Stimulated activated CD8-positive, alpha-beta memory T cell treated with anti-CD3 and anti-CD28 coated beads, Interleukin-7, amount 100 ng/mL, for 1 hour (primary cell): ENCODE measurements around the gene SORL1-AS1.

Experiments used
- DNase-seq, 2 donors: peaks; one replicate each; pipeline ENCODE4 v3.0.0-alpha.2; 2020; ENCODE audit warnings: low read depth in 2 of 2

The SORL1-AS1 gene

DNA sequence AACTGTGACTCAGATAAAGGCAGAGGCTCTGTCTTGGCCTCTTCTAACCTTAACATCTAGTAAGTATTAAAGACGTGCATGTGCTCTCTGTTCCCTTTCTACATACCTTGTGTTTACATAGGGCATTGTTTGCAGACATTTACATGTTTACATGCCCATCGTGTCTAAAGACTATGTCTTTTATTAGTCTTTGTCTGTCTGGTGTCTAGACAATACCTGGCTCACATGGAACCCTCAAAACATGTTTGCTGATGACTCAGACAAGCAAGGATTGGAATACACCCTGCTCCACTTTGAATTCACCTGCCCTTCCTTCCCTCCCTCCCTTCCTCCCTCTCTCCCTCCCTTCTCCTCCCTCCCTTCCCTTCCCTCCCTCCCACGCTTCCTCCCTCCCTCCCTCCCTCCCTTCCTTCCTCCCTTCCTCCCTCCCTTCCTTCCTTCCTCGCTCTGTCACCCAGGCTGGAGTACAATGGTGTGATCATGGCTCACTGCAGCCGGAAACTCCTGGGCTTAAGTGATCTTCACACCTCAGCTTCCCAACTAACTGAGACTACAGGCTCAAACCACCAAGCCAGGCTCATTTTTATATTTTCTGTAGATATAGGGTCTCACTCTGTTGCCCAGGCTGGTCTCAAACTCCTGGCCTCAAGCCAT lies 23.7 kb upstream of the SORL1-AS1 start:
- DNase-seq: no peak

DNA sequence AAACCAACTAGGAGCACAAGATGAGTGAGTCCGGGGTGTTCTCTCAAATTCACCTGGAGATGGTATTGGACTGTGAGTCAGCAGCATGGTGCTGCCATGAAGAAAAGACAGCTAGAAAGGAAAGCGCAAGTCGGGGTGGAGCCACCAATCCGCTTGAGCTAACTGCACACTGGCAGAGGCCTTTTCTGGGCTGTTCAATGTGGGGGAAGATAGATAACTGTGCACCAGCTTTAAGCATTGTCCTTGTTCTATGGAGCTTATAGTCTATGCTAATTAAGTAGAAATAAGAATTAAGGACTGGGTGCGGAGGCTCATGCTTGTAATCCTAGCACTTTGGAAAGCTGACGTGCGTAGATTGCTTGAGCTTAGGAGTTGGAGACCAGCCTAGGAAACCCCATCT lies 21.9 kb upstream of the SORL1-AS1 start:
- DNase-seq: no peak

DNA sequence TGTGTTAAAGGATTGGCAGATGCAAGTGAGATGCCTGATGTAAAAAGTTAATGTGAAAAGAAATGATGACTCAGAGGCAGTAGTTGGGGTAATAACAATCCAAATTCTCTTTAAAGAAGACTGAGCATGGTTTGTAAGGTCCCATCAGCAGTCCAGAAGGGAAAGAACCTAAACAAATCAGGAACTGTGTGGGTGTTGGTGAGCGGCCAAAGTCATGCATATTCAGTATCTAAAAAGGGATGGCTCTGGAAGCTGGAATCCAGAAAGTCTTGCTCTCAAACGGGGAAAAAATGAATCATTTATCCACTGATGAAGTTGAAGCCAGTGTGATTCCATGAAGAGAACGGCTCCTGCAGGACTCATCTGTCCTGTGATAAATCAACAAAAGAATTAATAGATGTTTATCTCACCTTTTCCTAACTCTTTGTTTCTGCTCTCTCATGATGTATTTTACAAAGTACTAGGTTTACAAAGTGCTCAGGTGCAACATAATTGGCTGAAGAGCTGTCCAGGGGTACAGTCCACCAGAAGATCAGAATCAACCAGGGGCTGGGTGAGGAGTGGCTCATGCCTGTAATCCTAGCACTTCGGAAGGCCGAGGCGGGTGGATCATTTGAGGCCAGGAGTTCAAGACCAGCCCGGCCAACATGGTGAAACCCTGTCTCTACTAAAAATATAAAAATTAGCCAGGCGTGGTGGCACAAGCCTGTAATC lies 20.5 kb upstream of the SORL1-AS1 start:
- DNase-seq: no peak

DNA sequence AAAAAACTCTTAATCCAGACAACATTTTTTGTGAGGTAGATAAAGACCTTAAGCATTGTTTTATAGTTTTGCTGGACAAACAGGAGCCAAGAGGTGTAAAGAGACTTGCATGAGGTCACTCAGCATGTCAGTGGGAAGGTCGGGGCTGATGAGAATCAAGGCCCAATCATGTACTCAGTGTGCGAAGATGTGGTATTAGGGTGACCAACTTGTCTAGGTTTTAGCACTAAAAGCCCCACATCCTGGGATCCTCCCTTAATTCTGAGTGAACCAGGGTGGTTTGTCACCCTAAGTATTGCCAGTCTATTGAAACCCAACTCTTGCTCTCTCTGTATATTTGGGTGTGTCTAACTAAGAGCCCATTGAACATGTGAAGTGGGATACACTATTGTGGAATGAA lies 19.5 kb upstream of the SORL1-AS1 start:
- DNase-seq: no peak

DNA sequence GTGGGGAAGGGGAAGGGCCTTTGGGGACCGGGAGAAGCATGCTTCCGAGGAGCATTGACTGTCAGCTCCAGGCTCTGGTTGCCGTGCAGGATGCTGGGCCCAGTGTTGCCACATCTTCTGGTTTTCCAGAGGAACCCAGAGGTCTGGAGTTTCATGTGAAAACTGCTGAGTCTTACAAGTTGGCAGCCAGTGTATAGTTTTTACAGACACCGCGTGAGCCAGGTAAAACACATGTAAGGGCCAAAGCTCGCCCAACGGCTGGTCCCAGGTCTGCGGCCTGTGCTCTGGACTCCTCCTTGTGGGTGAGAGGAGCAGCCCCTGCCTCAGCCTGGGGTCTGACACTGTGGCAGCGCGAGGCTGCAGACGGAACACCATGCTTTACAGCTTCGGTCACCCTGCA lies 18.4 kb upstream of the SORL1-AS1 start:
- DNase-seq: no peak

DNA sequence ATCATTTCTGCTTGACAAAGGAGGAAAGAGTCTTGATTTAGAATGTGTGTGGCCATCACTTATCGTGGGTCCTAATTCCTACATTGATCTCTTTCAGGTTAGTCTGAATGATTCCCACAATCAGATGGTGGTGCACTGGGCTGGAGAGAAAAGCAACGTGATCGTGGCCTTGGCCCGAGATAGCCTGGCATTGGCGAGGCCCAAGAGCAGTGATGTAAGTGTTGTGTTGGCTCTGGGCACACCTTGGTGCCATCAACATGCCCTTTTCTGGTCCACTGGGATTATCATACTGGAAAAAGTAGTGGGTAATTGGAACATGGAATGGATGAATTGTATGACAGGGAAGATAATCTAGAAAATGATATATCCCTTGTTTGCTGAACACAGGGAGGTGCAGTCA lies 17.1 kb upstream of the SORL1-AS1 start:
- no peak for DNase-seq

DNA sequence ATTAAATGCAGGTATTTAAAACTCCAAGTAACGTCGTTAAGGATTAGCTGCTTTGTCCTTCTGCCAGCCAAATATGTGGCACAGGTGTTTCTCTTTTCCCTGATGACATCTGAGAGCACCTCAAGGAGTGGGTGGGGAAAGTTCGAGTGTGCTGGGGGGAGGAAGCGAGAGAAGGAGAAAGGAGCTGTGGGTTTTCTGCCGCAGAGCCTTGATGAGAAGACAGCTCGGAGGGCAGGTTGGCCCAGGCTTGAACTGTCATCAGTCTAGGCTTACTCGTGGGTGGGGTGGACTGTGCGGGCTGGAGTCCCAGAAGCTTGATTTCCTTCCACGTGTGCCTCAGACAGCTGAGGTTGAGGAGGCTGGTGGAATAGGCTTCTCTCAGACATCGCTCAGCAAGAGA lies 15.2 kb upstream of the SORL1-AS1 start:
- DNase-seq: peak; percentile 42 to 45

DNA sequence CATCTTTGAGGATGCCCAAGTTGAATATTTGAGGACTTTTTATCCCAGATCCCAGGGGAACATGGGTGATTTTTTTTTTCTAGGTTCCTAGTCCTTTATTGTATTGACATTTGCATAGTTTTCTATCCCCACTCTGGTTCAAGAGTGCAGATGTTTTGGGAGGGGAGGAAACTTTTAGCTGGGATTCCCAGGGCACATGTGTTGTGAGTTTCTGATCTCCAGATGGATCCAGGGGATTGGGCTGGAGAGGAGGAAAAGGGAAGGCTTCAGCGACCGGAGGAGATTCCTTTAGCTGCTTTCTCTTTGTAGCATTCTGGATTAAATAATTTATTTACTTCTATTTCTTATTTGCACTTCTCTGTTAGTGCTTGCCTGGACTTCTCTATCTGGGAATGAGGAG lies 14.7 kb upstream of the SORL1-AS1 start:
- no peak for DNase-seq

DNA sequence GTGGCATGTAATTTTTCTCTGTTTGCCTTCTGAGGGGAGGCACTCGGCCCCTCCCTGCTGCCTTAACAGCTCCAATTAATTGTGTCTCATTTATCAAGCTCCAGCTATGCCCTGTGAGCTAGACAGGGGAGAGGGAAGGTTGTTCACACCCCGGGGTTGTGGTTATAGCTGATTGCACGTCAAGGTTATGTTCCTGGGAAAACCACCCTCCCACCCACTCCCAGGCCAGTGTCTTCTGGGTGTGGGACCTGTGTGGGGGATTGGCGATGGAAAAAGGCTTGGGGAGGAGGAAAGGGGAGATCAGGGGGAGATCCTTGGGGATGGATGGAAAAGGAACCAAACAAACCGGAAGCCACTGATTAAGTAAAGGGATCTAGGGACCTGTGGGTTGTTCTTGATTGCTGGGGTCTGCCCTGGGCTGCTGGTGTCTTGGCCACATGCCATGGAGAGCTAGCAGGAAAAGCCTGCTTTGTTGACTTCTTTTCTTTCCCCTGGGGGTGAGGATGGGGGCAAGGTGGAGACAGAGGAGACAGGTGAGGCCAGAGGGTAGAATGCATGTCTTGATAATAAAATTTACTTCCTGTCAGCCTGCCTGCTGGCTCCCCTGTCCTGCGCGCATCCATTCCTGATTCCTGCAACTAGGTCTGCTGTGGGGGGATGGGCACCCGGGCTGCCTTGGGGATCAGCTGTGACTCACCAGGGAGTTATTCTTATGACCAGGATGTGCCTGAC lies 13.5 kb upstream of the SORL1-AS1 start:
- DNase-seq: no peak

DNA sequence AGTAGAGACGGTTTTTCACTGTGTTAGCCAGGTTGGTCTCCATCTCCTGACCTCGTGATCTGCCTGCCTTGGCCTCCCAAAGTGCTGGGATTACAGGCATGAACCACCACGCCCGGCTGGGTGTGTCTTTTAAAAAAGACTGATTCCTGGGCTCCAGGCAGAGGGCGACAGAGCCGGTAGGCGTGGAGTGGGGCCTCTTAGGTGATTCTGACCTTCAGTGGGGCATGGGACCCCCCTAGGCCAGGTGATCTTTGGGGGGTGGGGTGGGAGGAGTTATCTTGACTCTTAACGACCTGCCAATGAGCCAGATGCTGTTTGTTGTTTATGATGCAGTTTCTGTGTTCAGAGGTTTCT lies 12.9 kb upstream of the SORL1-AS1 start:
- DNase-seq: no peak

DNA sequence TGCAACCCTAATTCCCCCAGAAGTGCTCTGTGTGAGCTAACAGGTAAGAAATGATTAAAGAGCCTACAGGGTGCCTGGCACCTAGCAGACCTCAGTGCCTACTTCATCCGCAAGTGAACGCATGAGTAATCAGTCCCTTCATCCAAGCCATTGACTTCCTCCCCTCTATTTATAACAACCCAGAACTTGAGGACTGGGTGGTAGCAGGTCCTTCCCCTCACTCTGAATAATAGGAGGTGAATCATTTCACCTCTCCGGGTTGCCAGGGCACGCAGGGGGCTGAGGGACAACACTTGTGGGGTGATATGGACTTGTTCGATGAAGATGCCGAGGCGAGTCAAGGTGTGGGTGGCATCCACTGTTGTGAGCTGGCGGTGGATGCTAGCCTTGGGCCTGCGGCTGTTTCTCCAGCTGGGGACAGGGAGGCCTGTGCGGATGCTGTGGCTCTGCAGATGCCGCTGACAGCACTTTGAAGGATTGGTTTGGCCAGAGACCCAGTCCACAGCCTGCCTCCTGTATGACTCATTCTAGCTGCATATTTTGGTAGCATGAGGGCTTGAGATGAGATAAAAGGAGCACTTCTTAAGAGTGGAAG lies 11.7 kb upstream of the SORL1-AS1 start:
- peak; percentile 46 to 49 for DNase-seq

DNA sequence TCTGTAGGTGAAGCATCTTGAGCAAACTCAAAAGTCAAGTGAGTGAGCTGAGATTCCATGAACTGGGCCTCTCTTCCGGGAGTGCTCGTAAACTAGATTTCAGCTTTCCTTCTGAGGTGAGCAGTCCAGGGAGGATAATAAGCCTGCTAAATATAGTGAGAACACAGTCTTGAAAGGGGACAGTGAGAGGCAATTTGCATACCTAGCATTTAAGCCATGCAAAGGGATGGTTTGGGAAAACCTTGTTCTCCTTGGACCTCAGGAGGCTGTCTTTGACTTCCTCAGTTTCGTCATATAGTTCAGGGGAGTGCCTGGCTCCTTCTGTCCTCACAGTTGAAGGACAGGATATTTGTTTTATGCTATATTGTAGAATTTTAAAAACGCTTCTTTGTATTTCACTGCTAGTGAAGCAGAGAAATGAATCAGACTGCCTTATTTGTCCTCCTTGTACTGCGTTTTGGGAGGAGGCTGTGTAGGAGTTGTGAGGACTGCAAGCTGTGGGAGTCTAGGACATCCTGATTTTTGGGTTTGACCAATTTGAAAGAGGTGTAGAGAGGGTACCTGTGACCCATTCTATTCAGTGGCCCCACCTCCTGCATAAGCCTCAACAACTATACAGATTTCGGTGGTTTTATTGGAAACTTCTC lies 11.0 kb upstream of the SORL1-AS1 start:
- DNase-seq: no peak

DNA sequence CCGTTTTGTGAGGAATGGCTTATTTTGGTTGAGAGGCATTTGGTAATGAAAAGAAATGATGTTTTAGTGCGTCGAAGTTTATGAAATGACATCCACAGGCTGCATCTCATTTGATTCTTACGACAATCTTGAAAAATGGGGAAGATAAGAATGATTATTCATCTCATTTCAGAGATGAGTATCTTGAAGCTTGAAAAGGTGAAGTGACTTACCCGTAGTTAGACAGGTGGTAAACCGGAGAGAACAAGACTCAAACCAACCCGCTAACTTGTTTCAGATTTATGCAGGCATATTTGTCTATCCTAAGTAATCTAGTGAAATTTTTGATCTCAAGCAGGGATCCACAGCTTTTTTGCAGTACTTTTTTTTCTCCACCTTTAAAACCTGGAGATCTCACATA lies 9.1 kb upstream of the SORL1-AS1 start:
- no peak for DNase-seq

DNA sequence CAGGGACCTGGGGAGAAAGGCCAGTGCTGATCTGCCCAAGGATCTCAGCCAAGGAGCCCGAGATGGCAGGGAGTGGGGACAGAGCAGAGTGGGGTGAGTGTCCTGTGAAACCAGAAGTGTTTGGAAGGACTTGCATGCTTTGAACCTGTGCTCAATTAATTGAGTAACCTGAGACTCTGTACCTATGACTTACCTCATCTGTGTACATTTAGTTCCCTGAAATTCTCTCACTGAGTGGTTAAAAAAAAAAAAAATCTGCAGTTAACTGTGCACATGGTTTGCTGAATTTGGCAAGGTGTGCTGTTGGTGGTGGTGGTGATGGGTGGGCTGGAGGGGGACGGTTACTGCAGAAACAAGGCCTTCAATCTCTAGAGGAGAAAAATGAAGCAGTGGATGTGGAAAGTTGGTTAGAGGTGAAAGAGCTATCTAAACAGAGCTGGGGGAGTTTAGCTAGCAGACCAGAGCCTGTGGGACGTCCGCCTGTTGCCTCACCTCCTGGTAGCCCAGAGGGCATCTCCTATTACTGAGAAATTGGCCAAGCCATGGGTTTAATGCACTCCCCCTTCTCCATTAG lies 8.3 kb upstream of the SORL1-AS1 start:
- DNase-seq: no peak

DNA sequence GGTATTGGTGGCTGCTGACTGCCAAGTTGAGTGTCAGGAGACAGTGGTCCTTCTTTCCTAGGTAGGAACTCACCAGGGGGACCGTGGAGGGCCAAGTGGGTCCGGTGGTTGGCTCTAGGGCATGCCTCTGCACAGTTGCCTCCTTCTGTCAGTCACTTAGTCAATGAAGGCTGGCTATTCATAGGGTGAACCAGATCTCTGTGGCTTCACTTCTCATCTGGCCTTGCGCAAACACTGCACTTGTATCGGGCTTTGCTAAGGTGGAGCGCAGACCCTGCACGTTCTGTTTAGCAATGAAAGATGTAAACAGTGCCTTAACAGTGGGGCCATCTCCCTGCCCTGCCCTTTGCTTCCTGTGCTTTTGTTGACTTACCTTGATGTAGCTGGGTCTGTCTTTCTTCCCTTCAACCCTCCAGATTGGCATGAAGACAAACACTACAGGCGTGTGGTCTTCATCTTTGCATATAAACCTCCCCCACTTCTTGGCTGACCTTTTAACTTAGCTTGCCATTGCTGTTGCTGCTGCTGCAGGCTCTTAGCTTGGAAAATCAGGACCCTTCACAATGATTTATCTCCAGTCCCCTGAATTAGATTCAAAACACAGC lies 6.7 kb upstream of the SORL1-AS1 start:
- no peak for DNase-seq

DNA sequence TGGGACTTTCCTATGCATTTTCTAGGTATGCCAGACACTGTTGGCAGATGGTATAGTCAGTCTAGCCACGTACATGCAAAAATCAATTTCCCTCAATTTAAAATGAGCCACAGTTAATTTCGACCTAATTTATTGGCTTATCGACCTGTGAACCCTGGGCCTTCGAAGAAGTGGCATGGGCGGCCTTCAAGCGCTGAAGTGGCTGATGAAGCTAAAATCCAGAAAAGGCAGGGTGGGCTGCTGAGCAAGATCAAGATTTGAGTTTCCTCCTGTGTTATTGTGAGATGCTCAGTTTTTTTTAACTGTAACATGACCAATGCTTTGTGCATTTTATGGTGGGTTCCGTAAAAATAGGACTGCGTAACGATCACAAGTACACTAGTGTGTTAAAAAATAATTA lies 5.8 kb upstream of the SORL1-AS1 start:
- no peak for DNase-seq

DNA sequence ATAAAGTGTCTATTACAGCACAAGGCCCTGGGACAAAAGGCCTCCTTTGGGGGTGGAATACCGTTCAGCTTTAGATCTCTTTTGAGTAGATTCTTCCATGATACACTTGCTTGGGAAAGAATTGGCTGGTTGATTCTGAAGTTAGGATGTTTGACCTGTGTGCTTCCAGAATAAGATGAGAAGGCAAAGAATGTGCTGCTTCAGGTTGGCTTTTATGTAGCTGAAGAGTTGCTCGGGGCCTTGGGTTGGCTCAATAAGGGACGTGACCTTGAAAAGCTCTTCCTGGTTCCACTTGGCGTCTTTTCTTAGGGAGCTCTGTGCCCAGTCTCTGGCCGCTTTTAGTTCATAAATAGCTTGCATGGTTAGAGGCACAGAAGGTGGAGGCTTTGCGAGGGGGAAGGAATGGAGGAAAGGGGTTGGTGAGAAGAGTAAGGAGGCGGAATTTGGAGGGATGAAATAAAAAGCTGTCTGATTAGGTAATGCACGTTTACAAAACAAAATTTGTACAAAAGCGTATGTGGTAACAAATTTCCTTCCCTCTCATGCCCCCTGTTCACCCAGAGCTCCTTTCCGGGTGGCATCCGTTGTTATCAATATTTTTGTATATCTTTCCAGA lies 4.2 kb upstream of the SORL1-AS1 start:
- no peak for DNase-seq

DNA sequence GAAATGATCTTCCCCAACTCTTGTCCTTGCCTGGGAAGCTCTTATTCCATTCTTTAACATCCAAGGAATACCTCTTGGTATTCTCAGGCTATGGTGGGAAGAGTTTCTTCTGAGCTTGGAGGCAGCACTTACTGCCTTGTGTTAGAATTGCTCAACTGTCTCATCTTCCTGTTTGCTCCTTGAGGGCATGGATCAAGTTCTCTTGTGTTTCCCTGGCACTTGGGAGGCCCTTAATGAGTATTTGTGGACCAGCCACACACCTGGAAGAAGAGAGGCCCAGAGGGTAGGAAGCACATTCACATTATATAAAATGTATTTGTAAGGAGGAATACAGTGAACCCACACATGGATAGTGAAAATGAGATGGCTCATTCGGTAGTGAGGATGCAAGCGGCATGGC lies 3.4 kb upstream of the SORL1-AS1 start:
- DNase-seq: no peak

DNA sequence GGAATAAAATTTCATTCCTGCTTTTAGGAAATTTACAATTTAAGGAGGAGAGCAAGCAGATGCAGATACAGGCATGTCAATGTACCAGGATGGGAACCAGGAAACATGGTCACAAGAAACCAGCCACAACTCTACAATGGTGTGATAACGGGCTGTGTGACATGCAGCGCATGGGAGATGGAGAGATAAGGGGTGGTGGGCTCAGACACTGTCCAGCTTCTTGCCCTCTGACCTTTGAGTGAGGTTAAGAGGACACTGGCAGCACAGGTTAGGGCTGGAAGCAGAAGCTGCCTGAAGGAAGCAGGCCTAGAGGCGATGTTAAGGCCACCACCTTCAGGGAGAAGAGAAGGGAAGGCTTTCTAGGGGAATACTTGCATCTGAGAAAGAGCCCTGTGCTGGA lies 2.3 kb upstream of the SORL1-AS1 start:
- no peak for DNase-seq

DNA sequence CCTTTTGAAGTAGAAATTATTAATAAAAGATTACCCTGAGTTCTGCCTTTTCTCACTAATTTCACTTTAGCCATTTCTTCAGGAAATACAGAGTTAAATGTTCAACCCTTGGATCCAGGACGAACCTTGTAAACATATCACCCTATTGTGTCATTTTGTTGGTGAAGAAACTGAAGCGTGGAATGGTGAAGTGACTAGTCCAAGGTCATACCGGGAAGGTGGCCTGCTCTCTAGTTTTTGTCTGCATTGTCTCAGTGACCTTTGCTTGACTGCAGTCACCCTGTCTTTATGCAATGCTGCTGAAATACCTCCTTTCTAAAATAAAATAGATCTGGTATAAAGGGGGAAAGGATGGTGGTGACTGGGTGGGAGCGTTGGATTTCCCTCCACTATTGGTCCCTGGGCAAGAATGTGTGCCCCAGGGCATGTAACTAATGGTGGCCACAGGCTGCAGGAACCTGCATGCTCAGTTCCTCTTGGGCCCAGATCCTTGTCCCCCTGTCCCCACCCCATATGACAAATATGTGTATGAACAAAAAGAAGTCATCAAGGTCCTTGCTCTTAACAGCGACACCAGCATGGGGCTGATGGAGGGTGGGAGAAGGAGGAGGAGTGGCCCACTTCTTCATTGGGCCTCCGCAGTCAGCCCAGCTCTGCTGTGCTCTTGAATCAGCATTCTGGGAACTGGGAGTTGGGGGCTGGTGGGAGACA lies 977 bp upstream of the SORL1-AS1 start:
- DNase-seq: no peak
